Heart left ventricle (tissue), 16 donors: Measurements from ENCODE around the gene SMIM31. TPM values are rescaled to one million over a fixed set of nuclear protein-coding genes. Genes with fewer than 3 reads are reported as not detected.

ENCODE experiments used
- ATAC-seq, 4 donors: fragments of 200-7000 bp; cut with Tn5 transposase; one replicate each; pipeline ENCODE4 v1.9.1; 2020 to 2022; ENCODE audit warnings: moderate library complexity in 4 of 4, mild to moderate bottlenecking in 3 of 4, moderate number of reproducible peaks in 1 of 4
- DNase-seq, 5 donors: peaks; one replicate each; pipeline ENCODE4 v3.0.0-alpha.2; 2020
- H3K27ac ChIP-seq, 12 donors: fragments of 200-600 bp; sonication (generic) in 4 of 12; one replicate each; pipeline versions ENCODE4 v1.5.0 to v1.8.0; 2016 to 2022; ENCODE audit warnings: mild to moderate bottlenecking in 2 of 12
- H3K27me3 ChIP-seq, 9 donors: fragments of 200-600 bp; sonication (generic) in 2 of 9; one replicate each; pipeline versions ENCODE4 v1.5.1 to v1.8.0; 2016 to 2022; ENCODE audit warnings: mild to moderate bottlenecking in 3 of 9
- H3K36me3 ChIP-seq, 9 donors: fragments of 200-600 bp; sonication (generic) in 2 of 9; one replicate each; pipeline versions ENCODE4 v1.5.0 to v1.8.0; 2018 to 2022; ENCODE audit warnings: mild to moderate bottlenecking in 2 of 9
- H3K4me1 ChIP-seq, 12 donors: fragments of 200-600 bp; sonication (generic) in 4 of 12; one replicate each; pipeline versions ENCODE4 v1.5.0 to v1.8.0; 2016 to 2022; ENCODE audit warnings: mild to moderate bottlenecking in 3 of 12
- H3K4me3 ChIP-seq, 12 donors: fragments of 200-600 bp; sonication (generic) in 4 of 12; one replicate each; pipeline versions ENCODE4 v1.5.0 to v1.8.0; 2017 to 2022; ENCODE audit warnings: mild to moderate bottlenecking in 9 of 12, moderate library complexity in 4 of 12
- H3K9me3 ChIP-seq, 12 donors: fragments of 200-600 bp; sonication (generic) in 4 of 12; one replicate each; pipeline versions ENCODE4 v1.5.0 to v1.8.0; 2016 to 2022; ENCODE audit warnings: mild to moderate bottlenecking in 1 of 12
- CTCF ChIP-seq, 12 donors: fragments of 200-600 bp; sonication (generic) in 4 of 12; IDR thresholded peaks; one replicate each; pipeline versions ENCODE4 v1.5.0 to v1.8.0; 2018 to 2022; ENCODE audit warnings: antibody characterized with exemption in 12 of 12, mild to moderate bottlenecking in 5 of 12
- POLR2A ChIP-seq, 2 donors: fragments of 450-650 bp; IDR thresholded peaks; one replicate each; pipeline ENCODE4 v1.6.1; 2017; ENCODE audit warnings: antibody characterized with exemption in 2 of 2, mild to moderate bottlenecking in 2 of 2, moderate library complexity in 2 of 2
- WGBS, 4 donors: extraction: QIAGEN DNeasy Blood & Tissue Kit in 2 of 4; methylation state at CpG; one replicate each; pipeline versions ENCODE4 v1.1.5 to v1.1.7; 2013 to 2018; 5-methylcytosine and 5-hydroxymethylcytosine counted together
- intact Hi-C, 10 donors: fragments of 100-400 bp; cut with DNase I; formaldehyde crosslinking; loops; one replicate each; pipeline versions ENCODE4 v1.11.1 to v1.14.2; 2022
- polyA plus RNA-seq, 2 donors: library from polyadenylated mRNA; stranded (reverse); fragments of 200-250 nt; gene quantifications; one replicate each; pipeline ENCODE4 v1.2.3, GENCODE V29; 2013
- total RNA-seq, 9 donors: library from RNA; depleted of rRNA in 2 of 9; stranded (reverse); fragments of >200 nt in 2 of 9; fragmentation: NEBNext Ultra II Directional in 3 of 9; extraction: Animal tissue kit (Norgen Biotek cat#: 25700) in 3 of 9; gene quantifications; one replicate each; pipeline versions ENCODE4 v1.1.0 to v1.2.4, GENCODE V29; 2016 to 2023
- donor health status: ischemic (EF 13 %, LVEDD 7.1; RV severe dilation, severe dysfunction).
- donor health status: healthy with polysubstance abuse.
- donor health status: DM: no; HTN: yes; CAD: no.
- donor health status: DM: no; HTN: no; CAD: no.
- donor health status: ischemic (EF 25% LVEDD 6.9; RV normal size, moderate dysfunction).
- donor health status: ischemic (EF 25% LVEDD 5.7; RV mildly dilated, moderate dysfunction).
- donor health status: healthy.
- donor health status: DM: yes; HTN: yes; CAD: no.
- donor health status: ischemic (EF 35%, LVEDD 5.7; RV mildly dilated, moderate dysfunction).
- donor health status: nonischemic (EF 11% LVEDD 7.7; RV severe dilation, severe dysfunction).
- donor health status: DM: yes; HTN: yes; CAD: no.
- donor health status: PGD.
- donor health status: ischemic (EF 29% LVEDD 5.4; RV normal size, mild dysfunction).
- donor health status: nonischemic (EF 23%, LVEDD 6.1; RV moderate dilation, normal function).

The SMIM31 gene
- total and polyA plus RNA-seq, 11 donors: not detected

GRCh38 chr4:164725066-164725465 lies 28.9 kb upstream of the SMIM31 start:
- WGBS, 4 donors: 66 to 76% (median 74%) methylated on average over 4 of the region's 4 CpGs
- no peaks in the 10 kb centered on the region for H3K9me3 ChIP-seq
- no peak overlapping the region for H3K27ac ChIP-seq
- DNase-seq: no peak
- no peak for ATAC-seq
- H3K4me1 ChIP-seq: no peaks in the 10 kb centered on the region
- TF ChIP-seq CTCF (IDR thresholded peaks at IDR 0.05): no peak
- TF ChIP-seq POLR2A (IDR thresholded peaks at IDR 0.05): no peak
- H3K27me3 ChIP-seq: no peaks in the 10 kb centered on the region
- H3K36me3 ChIP-seq: no peaks in the 10 kb centered on the region
- intact Hi-C loops: no loop called here
- H3K4me3 ChIP-seq: no peak overlapping the region

GRCh38 chr4:164730705-164731393 lies 23.1 kb upstream of the SMIM31 start:
- no peak overlapping the region for H3K27ac ChIP-seq
- no peak overlapping the region for H3K4me3 ChIP-seq
- no peak for DNase-seq
- ATAC-seq: peak in 1 of 4 donors; percentile 57
- no peak for TF ChIP-seq POLR2A (IDR thresholded peaks at IDR 0.05)
- TF ChIP-seq CTCF (IDR thresholded peaks at IDR 0.05): no peak
- H3K36me3 ChIP-seq: no peaks in the 10 kb centered on the region
- H3K9me3 ChIP-seq: no peaks in the 10 kb centered on the region
- intact Hi-C loops: loop anchor here in 9 of 10 donors (1.0 to 10.0 kb wide), 5 partner anchors 1174 to 1244 kb away; no protein-coding TSS in a partner anchor
- no peaks in the 10 kb centered on the region for H3K27me3 ChIP-seq
- WGBS, 4 donors: 39 to 55% (median 44%) methylated on average over 4 of the region's 4 CpGs
- no peaks in the 10 kb centered on the region for H3K4me1 ChIP-seq

- Histone ChIP-seq H3K9me3 (no peaks in the 10 kb centered on the region), H3K27me3 (no peaks in the 10 kb centered on the region), H3K4me3 (no peak overlapping the region), H3K27ac (no peak overlapping the region), H3K4me1 (no peaks in the 10 kb centered on the region), H3K36me3 (no peaks in the 10 kb centered on the region)
- intact Hi-C loops: loop anchor here in 9 of 10 donors (1.0 to 10.0 kb wide), 5 partner anchors 1175 to 1245 kb away; no protein-coding TSS in a partner anchor
- 32 to 35% (median 34%) methylated on average over 5 of the region's 5 CpGs for WGBS, 4 donors
- no peak for TF ChIP-seq POLR2A (IDR thresholded peaks at IDR 0.05)
- peak; percentile 59 to 78 (median 74) for TF ChIP-seq CTCF (IDR thresholded peaks at IDR 0.05)
- ATAC-seq: peak; percentile 57 to 74 (median 63)
- peak in 4 of 5 donors; percentile 11 to 42 (median 31) for DNase-seq
Measured at GRCh38 chr4:164731827-164732474, 22.0 kb upstream of the SMIM31 start.

- H3K4me1 ChIP-seq: no peaks in the 10 kb centered on the region
- WGBS, 4 donors: 56 to 60% (median 60%) methylated on average over 7 of the region's 7 CpGs
- no peaks in the 10 kb centered on the region for H3K27me3 ChIP-seq
- TF ChIP-seq CTCF (IDR thresholded peaks at IDR 0.05) (no peak), POLR2A (IDR thresholded peaks at IDR 0.05) (no peak)
- no peaks in the 10 kb centered on the region for H3K9me3 ChIP-seq
- H3K36me3 ChIP-seq: no peaks in the 10 kb centered on the region
- no peak for DNase-seq
- intact Hi-C loops: loop anchor here in 8 of 10 donors (5.0 to 10.0 kb wide), 4 partner anchors 1177 to 1247 kb away; no protein-coding TSS in a partner anchor
- H3K27ac ChIP-seq: no peak overlapping the region
- no peak for ATAC-seq
- H3K4me3 ChIP-seq: no peak overlapping the region
Measured at GRCh38 chr4:164734484-164734883, 19.4 kb upstream of the SMIM31 start.
